Neural cell (in vitro differentiated cells): ENCODE results near the gene SLC12A8. TPM values are rescaled to one million over a fixed set of nuclear protein-coding genes. Genes with fewer than 3 reads are reported as not detected.

ENCODE experiments used
- H2AFZ ChIP-seq: fragments of 200-600, 300-800 bp; sonication (generic), shearing (Covaris generic); 2 replicates; pipeline ENCODE4 v1.6.0; 2014; ENCODE audit warnings: low read depth, mild to moderate bottlenecking, antibody characterized with exemption, low read length, moderate library complexity
- H3F3A ChIP-seq: fragments of 200-600 bp; shearing (Covaris generic); 2 replicates; pipeline ENCODE4 v1.6.1; 2016; ENCODE audit warnings: mild to moderate bottlenecking, moderate library complexity, mixed read lengths, antibody characterized with exemption, low read length; ENCODE audit not compliant: insufficient read depth, poor library complexity, severe bottlenecking
- H3K27ac ChIP-seq: fragments of 200-600, 300-800 bp; sonication (generic), shearing (Covaris generic); 2 replicates; pipeline ENCODE4 v1.5.1; 2014; ENCODE audit warnings: mild to moderate bottlenecking, low read length, moderate library complexity
- H3K27me3 ChIP-seq: fragments of 300-800, 200-600 bp; sonication (generic), shearing (Covaris generic); 2 replicates; pipeline ENCODE4 v1.6.0; 2014; ENCODE audit warnings: mild to moderate bottlenecking, low read depth, low read length, moderate library complexity; ENCODE audit not compliant: insufficient read depth
- H3K36me3 ChIP-seq: fragments of 300-800, 200-600 bp; sonication (generic), shearing (Covaris generic); 2 replicates; pipeline ENCODE4 v1.5.1; 2014; ENCODE audit warnings: mild to moderate bottlenecking, antibody characterized with exemption, low read length, moderate library complexity; ENCODE audit not compliant: insufficient read depth
- H3K4me2 ChIP-seq: fragments of 300-800, 200-600 bp; sonication (generic), shearing (Covaris generic); 2 replicates; pipeline ENCODE4 v1.6.0; 2014; ENCODE audit warnings: mild to moderate bottlenecking, low read length
- H3K4me3 ChIP-seq: fragments of 300-800, 200-600 bp; sonication (generic), shearing (Covaris generic); 2 replicates; pipeline ENCODE4 v1.5.1; 2014; ENCODE audit warnings: mild to moderate bottlenecking, low read length, moderate library complexity
- H3K79me2 ChIP-seq: fragments of 200-600 bp; shearing (Covaris generic); replicated peaks from 2 replicates; pipeline ENCODE4 v1.6.0; 2014; ENCODE audit warnings: mild to moderate bottlenecking, low read length, moderate library complexity; ENCODE audit not compliant: insufficient read depth
- H3K9ac ChIP-seq: fragments of 300-800, 200-600 bp; sonication (generic), shearing (Covaris generic); 2 replicates; pipeline ENCODE4 v1.6.1; 2016; ENCODE audit warnings: mild to moderate bottlenecking, low read length, mixed read lengths
- H3K9me2 ChIP-seq: fragments of 200-600 bp; shearing (Covaris generic); 2 replicates; pipeline ENCODE4 v1.6.1; 2016; ENCODE audit warnings: mild to moderate bottlenecking, low read length, mixed read lengths; ENCODE audit not compliant: insufficient read depth
- H3K9me3 ChIP-seq: fragments of 200-600, 300-800 bp; sonication (generic), shearing (Covaris generic); 2 replicates; pipeline ENCODE4 v1.6.1; 2016; ENCODE audit warnings: mild to moderate bottlenecking, mixed run types, low read length, moderate library complexity, mixed read lengths
- H4K20me1 ChIP-seq: fragments of 200-600 bp; shearing (Covaris generic); 2 replicates; pipeline ENCODE4 v1.6.1; 2016; ENCODE audit warnings: mild to moderate bottlenecking, mixed run types; ENCODE audit not compliant: insufficient read depth
- EP300 ChIP-seq: fragments of 450-650 bp; conservative IDR thresholded peaks from 2 replicates; pipeline ENCODE4 v1.6.1; 2014; ENCODE audit warnings: antibody characterized with exemption, mild to moderate bottlenecking, moderate library complexity; ENCODE audit not compliant: poor library complexity, severe bottlenecking
- EZH2 ChIP-seq: fragments of 200-600, 300-800 bp; shearing (Covaris generic), sonication (generic); IDR thresholded peaks from 2 replicates; pipeline ENCODE4 v1.6.1; 2014; ENCODE audit warnings: antibody characterized with exemption, low read length, borderline replicate concordance, mild to moderate bottlenecking; ENCODE audit not compliant: insufficient read depth, poor library complexity, severe bottlenecking
- MXI1 ChIP-seq: fragments of 450-650 bp; conservative IDR thresholded peaks from 2 replicates; pipeline ENCODE4 v1.6.1; 2014; ENCODE audit warnings: antibody characterized with exemption, mild to moderate bottlenecking; ENCODE audit not compliant: poor library complexity, severe bottlenecking
- POLR2AphosphoS5 ChIP-seq: IDR thresholded peaks from 2 replicates; pipeline ENCODE4 v1.6.1; 2012
- RAD21 ChIP-seq: fragments of 450-650 bp; conservative IDR thresholded peaks from 2 replicates; pipeline ENCODE4 v1.6.1; 2014; ENCODE audit warnings: antibody characterized with exemption, mild to moderate bottlenecking, moderate library complexity
- SMC3 ChIP-seq: fragments of 450-650 bp; conservative IDR thresholded peaks from 2 replicates; pipeline ENCODE4 v1.6.1; 2014; ENCODE audit warnings: antibody characterized with exemption, mild to moderate bottlenecking, moderate library complexity; ENCODE audit not compliant: poor library complexity
- TAF1 ChIP-seq: IDR thresholded peaks from 2 replicates; pipeline ENCODE4 v1.6.1; 2012; ENCODE audit warnings: low read depth
- polyA plus RNA-seq: library from polyadenylated mRNA; depleted of rRNA; stranded (reverse); fragments of >200 nt; gene quantifications from 2 replicates; pipeline ENCODE4 v1.2.3, GENCODE V29; 2014
- TF ChIP-seq, protein P1 (sequence below): IDR thresholded peaks from 2 replicates; pipeline ENCODE4 v1.6.1; 2012; ENCODE audit warnings: borderline replicate concordance
- TF ChIP-seq, protein P2 (sequence below): fragments of 450-650 bp; IDR thresholded peaks from 2 replicates; pipeline ENCODE4 v1.5.1; 2014; ENCODE audit warnings: antibody characterized with exemption, mild to moderate bottlenecking, moderate library complexity; ENCODE audit not compliant: poor library complexity, severe bottlenecking

Gene SLC12A8
- polyA plus RNA-seq, 1 donor from 2014 or later, result 4.6 TPM

DNA sequence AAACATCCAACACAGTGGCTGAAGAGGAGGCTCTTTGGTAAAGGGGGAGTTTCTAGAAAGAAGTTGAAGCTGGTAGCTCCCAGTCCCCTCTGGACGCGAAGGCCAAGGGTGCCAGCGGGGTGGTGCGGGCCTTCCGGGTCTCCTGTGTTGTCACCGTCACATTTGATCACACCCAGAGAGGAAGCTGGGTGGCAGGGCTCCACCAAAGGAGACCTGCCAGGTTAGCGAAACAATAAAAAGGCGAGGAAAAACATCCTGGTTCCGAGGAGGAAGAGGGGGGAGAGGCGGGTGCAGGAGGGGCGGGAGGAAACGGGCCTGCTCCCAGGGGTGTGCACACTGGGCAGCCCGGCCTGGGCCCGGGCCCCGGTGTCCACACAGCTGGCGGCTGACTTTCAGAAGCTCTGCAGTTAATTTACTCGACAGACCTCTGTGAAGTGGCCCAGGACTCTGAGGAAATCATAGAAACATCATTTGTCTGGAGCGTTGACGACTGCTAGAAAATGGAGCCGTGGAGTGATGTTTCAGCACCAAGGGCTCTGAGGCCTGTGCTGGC lies 168.9 kb downstream of the SLC12A8 start:
- H2AFZ ChIP-seq, result no peak overlapping the region
- no peaks in the 10 kb centered on the region for H3K9me3 ChIP-seq
- no peak overlapping the region for H3K4me2 ChIP-seq
- TF ChIP-seq TAF1, result no peak
- TF ChIP-seq POLR2AphosphoS5, result no peak
- no peak for TF ChIP-seq EZH2
- TF ChIP-seq SMC3, result no peak
- no peak for TF ChIP-seq MXI1
- TF ChIP-seq EP300, result no peak
- TF ChIP-seq, protein P1, sequence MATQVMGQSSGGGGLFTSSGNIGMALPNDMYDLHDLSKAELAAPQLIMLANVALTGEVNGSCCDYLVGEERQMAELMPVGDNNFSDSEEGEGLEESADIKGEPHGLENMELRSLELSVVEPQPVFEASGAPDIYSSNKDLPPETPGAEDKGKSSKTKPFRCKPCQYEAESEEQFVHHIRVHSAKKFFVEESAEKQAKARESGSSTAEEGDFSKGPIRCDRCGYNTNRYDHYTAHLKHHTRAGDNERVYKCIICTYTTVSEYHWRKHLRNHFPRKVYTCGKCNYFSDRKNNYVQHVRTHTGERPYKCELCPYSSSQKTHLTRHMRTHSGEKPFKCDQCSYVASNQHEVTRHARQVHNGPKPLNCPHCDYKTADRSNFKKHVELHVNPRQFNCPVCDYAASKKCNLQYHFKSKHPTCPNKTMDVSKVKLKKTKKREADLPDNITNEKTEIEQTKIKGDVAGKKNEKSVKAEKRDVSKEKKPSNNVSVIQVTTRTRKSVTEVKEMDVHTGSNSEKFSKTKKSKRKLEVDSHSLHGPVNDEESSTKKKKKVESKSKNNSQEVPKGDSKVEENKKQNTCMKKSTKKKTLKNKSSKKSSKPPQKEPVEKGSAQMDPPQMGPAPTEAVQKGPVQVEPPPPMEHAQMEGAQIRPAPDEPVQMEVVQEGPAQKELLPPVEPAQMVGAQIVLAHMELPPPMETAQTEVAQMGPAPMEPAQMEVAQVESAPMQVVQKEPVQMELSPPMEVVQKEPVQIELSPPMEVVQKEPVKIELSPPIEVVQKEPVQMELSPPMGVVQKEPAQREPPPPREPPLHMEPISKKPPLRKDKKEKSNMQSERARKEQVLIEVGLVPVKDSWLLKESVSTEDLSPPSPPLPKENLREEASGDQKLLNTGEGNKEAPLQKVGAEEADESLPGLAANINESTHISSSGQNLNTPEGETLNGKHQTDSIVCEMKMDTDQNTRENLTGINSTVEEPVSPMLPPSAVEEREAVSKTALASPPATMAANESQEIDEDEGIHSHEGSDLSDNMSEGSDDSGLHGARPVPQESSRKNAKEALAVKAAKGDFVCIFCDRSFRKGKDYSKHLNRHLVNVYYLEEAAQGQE, result no peak
- TF ChIP-seq, protein P2, sequence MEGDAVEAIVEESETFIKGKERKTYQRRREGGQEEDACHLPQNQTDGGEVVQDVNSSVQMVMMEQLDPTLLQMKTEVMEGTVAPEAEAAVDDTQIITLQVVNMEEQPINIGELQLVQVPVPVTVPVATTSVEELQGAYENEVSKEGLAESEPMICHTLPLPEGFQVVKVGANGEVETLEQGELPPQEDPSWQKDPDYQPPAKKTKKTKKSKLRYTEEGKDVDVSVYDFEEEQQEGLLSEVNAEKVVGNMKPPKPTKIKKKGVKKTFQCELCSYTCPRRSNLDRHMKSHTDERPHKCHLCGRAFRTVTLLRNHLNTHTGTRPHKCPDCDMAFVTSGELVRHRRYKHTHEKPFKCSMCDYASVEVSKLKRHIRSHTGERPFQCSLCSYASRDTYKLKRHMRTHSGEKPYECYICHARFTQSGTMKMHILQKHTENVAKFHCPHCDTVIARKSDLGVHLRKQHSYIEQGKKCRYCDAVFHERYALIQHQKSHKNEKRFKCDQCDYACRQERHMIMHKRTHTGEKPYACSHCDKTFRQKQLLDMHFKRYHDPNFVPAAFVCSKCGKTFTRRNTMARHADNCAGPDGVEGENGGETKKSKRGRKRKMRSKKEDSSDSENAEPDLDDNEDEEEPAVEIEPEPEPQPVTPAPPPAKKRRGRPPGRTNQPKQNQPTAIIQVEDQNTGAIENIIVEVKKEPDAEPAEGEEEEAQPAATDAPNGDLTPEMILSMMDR, result no peak
- no peak for TF ChIP-seq RAD21
- H3K4me3 ChIP-seq, result no peak overlapping the region
- H3K27ac ChIP-seq, result no peak overlapping the region
- no peak overlapping the region for H3K9ac ChIP-seq
- H3K79me2 ChIP-seq, result no peaks in the 10 kb centered on the region
- H3K27me3 ChIP-seq, result no peaks in the 10 kb centered on the region
- H4K20me1 ChIP-seq, result no peaks in the 10 kb centered on the region
- H3F3A ChIP-seq, result no peaks in the 10 kb centered on the region
- H3K9me2 ChIP-seq, result no peaks in the 10 kb centered on the region
- H3K36me3 ChIP-seq, result no peaks in the 10 kb centered on the region

DNA sequence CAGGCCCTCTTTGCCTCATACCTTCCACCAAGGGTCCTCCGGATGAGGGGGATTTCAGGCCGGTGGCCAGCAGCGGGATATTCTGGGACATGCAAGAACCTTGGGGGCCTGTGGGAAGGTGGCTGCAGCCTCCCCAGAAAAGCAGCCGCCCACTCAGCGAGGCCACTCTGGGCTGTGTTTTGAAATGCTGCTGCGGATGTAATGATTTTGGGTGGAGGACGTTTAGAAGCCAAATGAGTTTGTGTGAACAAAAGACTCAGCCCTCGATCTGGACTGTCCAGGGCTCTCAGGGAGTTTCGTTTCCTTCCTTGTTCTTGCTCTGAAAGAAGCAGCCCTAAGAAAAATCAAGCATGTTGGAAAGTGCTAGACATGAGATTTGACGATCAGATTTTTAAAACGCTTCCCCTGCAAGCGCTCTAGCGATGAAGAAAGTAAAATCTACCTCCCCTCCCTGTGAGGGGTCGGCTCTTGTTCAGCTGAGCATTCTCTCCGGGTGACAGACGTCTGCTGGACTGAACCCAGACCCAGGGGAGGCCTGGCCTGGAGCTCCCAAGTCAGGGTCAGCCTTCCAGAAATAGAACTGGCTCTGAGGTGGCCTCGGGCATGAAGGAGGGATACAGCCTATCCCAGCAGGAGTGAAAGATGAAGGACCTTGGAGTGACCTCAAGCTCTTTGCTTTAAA lies 169.7 kb downstream of the SLC12A8 start:
- Histone ChIP-seq H4K20me1 (no peaks in the 10 kb centered on the region), H3K27ac (no peak overlapping the region), H3K36me3 (no peaks in the 10 kb centered on the region), H3K9me3 (no peaks in the 10 kb centered on the region), H3K27me3 (no peaks in the 10 kb centered on the region), H3K79me2 (no peaks in the 10 kb centered on the region), H3K9ac (no peak overlapping the region), H3K4me2 (no peak overlapping the region), H3F3A (no peaks in the 10 kb centered on the region), H3K9me2 (no peaks in the 10 kb centered on the region), H2AFZ (no peak overlapping the region), H3K4me3 (no peak overlapping the region)
- no peak for TF ChIP-seq EP300
- TF ChIP-seq, protein P2, result no peak
- no peak for TF ChIP-seq RAD21
- no peak for TF ChIP-seq MXI1
- no peak for TF ChIP-seq EZH2
- no peak for TF ChIP-seq TAF1
